ENCODE data around the gene ACKR3.

Gene ACKR3

GRCh38 chr2:236631856-236632291, 62.2 kb downstream of the ACKR3 start:
- DNase-seq (ENCODE audit: low read depth), result no peak

All from HS-5 (cell line).